Cardiac septum (tissue), 1 donor: Measurements from ENCODE around the gene SLC16A3. TPM values are rescaled to one million over a fixed set of nuclear protein-coding genes. Genes with fewer than 3 reads are reported as not detected.

Experiments used
- DNase-seq: peaks from one replicate; pipeline ENCODE4 v3.0.0-alpha.2; 2020; ENCODE audit warnings: low spot score
- intact Hi-C: fragments of 100-400 bp; cut with DNase I; formaldehyde crosslinking; loops from one replicate; pipeline ENCODE4 v1.14.0; 2022
- total RNA-seq: library from RNA; stranded (reverse); fragmentation: NEBNext Ultra II Directional; extraction: Animal tissue kit (Norgen Biotek cat#: 25700); gene quantifications from one replicate; pipeline ENCODE4 v1.2.1, GENCODE V29; 2021
- donor health status: DM: no; HTN: no; CAD: no.

SLC16A3 gene
- total RNA-seq, 1 donor from 2014 or later, result 20.7 TPM

DNA sequence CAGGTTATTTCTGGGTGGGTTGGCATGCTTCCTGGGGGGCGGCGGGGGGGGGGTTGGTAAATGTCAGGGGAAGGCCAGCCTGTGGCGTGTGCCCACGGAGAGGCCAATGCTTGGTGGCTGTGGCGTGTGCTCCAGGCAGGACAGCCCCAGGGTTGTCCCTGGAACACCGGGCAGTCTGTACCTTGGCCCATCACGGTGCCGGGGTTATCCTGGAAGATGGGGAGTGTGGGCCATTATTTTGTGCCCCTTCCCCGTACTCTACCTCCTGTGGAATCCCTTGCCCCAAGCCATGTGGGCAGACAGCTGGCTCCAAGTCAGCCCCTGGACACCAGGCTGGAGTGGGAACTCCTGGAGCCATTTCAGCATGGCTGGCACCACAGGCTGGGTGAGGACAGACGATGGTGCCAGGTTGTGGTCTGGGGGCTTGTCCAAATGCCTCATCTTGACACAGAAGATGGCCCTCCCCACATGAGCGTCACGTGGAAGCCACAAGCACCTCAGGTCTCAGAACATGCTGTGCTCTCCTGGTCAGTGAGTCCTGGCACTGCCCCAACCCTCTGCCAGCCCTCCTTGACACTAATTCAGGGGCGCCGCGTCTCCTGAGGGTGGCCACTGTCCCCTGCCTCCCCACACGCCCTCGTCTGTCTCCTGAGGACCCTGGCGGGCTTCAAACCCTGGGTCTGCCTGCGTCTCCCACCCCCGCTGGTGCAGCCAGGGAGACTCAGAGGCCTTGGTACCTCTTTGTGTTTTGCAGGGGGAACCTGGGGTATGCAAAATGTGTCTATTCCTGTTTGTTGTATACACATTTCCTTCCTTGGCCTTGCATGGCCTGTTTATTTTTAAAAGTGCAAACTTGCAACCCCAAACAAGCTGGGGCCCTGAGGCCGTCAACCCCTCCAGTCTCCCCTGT is 4.3 kb downstream of the SLC16A3 start:
- intact Hi-C loops, result no loop called here
- no peak for DNase-seq

DNA sequence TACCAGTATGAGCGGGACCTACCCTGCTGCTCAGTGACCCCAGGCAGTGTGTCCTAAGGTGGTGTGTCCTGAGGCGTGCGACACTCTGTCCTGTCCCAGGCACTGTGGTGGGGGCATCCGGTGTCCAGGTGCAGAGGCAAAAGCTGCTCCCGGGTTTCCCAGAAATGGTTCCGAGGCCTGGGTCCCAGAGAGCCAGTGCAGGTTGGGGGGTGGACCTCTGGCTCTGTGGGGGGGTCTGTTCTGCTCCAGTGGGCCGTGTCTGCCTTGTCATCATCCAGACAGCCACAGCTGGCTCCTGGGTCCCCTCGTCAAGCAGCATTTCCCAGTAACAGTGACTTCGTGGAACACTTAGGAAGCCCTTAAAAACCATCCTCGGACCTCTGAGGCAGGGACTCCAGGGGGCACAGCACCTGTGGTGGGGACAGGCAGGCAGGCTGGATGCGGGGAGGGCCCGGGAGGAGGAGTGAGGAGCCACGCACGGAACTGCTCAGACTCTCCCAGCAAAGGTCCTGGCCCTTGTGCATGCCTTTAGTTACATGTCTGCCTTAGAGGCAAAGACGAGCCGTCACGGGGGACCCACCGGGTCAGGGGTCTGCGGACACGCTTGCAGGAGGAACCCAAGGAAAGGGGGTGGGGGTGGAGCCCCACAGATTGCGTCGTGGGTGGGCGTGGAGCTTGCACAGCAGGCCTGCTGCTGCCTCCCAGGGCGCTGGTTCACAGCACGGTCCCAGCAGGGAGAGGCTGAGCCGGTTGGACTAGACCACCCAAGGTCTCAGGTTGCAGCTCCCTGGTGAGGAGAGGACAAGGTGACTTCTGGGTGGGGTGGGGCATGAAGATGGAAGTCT is 5.6 kb downstream of the SLC16A3 start:
- no peak for DNase-seq
- intact Hi-C loops, result loop anchor here (5.0 kb wide), 1 partner anchor 38 kb away; the partner anchor contains the start of gene CSNK1D

GRCh38 chr17:82235056-82235774 is 6.4 kb downstream of the SLC16A3 start:
- DNase-seq, result no peak
- intact Hi-C loops, result loop anchor here (5.0 kb wide), 1 partner anchor 37 kb away; the partner anchor contains the start of gene CSNK1D

- intact Hi-C loops, result loop anchor here (2.0 to 5.0 kb wide), 2 partner anchors 37 to 85 kb away; partner anchors contain the start of gene CSNK1D
- DNase-seq, result no peak
Measured at GRCh38 chr17:82235775-82236141, 6.9 kb downstream of the SLC16A3 start.

GRCh38 chr17:82236142-82236971 is 7.5 kb downstream of the SLC16A3 start:
- DNase-seq, result no peak
- intact Hi-C loops, result loop anchor here (2.0 to 5.0 kb wide), 2 partner anchors 36 to 84 kb away; partner anchors contain the start of gene CSNK1D

DNA sequence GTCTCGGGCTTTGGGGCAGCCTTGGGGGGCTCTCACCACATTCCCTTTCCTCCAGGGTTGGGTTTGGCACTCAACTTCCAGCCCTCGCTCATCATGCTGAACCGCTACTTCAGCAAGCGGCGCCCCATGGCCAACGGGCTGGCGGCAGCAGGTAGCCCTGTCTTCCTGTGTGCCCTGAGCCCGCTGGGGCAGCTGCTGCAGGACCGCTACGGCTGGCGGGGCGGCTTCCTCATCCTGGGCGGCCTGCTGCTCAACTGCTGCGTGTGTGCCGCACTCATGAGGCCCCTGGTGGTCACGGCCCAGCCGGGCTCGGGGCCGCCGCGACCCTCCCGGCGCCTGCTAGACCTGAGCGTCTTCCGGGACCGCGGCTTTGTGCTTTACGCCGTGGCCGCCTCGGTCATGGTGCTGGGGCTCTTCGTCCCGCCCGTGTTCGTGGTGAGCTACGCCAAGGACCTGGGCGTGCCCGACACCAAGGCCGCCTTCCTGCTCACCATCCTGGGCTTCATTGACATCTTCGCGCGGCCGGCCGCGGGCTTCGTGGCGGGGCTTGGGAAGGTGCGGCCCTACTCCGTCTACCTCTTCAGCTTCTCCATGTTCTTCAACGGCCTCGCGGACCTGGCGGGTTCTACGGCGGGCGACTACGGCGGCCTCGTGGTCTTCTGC is 8.4 kb downstream of the SLC16A3 start:
- no peak for DNase-seq
- intact Hi-C loops, result loop anchor here (2.0 to 5.0 kb wide), 2 partner anchors 35 to 84 kb away; partner anchors contain the start of gene CSNK1D

- intact Hi-C loops, result loop anchor here (2.0 to 5.0 kb wide), 2 partner anchors 34 to 83 kb away; partner anchors contain the start of gene CSNK1D
- DNase-seq, result no peak
Measured at GRCh38 chr17:82237746-82238471, 9.1 kb downstream of the SLC16A3 start.

- intact Hi-C loops, result loop anchor here (5.0 kb wide), 1 partner anchor 34 kb away; the partner anchor contains the start of gene CSNK1D
- peak; percentile 91 for DNase-seq
Measured at GRCh38 chr17:82238472-82239201, 9.8 kb downstream of the SLC16A3 start.

DNA sequence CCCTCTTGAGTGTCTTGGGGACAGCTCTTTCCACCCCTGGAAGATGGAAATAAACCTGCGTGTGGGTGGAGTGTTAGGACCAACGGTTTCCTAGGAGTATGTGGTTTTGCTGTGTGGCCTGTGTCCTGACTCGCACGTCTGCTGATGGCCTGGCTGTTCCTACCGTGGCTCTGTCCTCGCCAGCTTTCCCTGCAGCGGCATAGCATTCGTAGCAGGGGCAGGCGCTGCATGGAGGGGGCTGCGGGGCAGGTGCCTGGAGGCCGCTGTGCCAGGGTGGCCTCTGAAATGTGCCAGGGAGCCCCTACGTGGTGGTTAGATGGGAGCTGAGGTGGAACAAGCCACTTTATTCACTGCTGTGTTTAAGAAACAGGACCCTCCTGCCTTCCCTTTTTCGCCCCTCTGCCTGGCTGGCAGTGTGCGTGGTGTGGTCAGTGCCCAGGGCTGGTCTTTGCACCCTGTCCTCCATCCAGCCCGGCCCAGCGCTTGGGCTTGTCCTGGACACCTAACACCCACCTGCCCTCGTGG is 10.6 kb downstream of the SLC16A3 start:
- intact Hi-C loops, result loop anchor here (5.0 kb wide), 1 partner anchor 33 kb away; the partner anchor contains the start of gene CSNK1D
- DNase-seq, result no peak

DNA sequence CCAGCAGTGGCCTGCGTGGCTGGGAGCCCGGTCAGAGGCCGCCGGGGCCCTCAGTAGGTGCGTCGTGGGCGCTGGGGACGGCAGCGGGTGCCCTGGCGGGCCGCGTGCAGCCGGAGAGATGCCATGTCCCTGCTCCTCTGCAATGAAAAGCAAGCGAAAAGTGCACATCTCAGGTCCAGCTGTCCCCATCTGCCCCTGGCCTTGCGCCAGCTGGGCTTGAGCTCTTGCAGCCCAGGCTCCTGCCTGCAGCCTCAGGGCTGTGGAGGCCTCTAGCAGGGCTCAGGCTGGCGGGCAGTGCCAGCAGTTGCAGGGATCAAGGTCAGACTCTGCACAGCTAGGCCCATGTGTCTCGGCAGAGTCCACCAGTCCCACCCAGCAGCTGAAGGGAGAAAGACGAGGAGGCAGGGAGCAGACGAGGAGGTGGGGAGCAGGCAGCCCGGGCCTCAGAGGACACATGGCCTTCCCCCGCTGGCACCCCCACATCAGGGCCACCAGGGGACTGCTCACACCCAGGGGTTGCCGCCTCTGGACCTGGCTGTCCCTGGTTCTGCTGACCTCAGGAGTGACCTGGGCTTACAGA is 11.2 kb downstream of the SLC16A3 start:
- no peak for DNase-seq
- intact Hi-C loops, result loop anchor here (2.0 to 5.0 kb wide), 2 partner anchors 32 to 59 kb away; partner anchors contain the start of gene CSNK1D

DNA sequence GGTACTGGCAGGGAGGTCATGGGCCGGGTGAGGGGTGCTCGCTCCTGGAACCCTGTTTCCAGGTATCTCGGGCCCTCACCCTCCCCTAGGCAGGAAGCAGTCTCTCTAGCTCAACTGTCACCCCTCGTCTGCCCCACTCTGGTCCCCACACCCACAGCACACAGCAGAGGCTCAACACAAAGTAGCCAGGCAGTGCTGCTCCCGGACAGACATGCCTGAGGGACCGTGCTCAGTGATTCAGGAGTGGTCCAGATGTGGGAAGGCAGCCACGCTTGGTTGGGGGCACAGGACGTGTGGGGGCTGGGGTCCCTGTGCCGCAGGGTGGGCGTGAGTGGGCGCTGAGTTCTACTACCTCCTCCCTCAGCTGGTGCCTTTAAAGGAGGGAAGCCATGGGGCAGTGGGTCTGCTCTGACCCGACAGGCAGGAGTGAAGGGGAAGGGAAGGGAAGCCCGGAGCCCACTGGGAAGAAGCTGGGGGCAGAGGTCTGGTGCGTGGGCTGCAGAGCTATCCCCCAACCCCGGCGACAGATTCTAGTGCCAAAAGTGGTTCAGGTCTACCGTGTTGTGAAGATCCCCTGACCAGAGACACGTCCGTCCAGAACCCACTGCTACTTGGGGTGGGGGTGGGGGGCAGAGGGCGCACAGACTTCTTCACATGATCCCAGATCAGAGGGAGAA is 11.8 kb downstream of the SLC16A3 start:
- intact Hi-C loops, result loop anchor here (2.0 kb wide), 1 partner anchor 58 kb away; no protein-coding TSS in a partner anchor
- no peak for DNase-seq

DNA sequence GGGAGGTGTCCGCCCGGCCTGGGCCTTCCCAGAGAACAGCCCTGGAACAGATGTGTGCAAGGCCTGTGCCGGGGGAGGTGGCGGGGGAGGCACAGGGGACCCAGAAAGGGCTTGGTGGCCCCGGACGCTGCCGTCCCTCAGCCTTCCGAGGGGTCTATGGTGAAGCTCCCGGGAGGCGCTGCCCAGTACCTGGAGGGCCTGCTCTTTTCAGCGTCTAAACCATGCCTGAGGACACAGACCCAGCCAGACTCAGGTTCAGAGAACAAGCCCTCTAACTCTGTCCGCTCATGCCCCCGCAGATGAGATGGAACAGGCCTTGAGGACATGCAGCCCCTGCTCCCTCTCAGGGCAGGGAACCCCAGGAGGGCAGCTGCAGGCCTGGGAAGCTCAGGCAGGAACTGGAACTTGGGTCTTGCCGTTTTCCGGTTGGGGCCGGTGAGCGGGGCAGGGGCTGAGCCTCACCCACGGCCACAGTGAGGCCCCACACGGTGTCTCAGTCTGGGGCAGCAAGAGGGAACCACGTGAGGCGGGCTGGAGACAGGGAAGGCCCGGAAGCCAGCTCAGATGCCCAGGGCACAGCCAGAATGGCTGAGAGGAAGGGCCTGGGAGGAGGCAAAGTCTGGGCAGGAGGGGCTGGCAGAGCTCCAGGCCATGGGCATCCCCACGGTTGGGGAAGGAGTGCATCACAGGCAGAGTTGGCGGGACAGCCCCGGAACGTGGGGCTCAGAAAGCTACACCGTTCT is 12.5 kb downstream of the SLC16A3 start:
- intact Hi-C loops, result loop anchor here (2.0 kb wide), 1 partner anchor 57 kb away; no protein-coding TSS in a partner anchor
- DNase-seq, result peak; percentile 91

GRCh38 chr17:82241926-82242697 is 13.3 kb downstream of the SLC16A3 start:
- DNase-seq, result no peak
- intact Hi-C loops, result loop anchor here (2.0 kb wide), 1 partner anchor 57 kb away; no protein-coding TSS in a partner anchor

- DNase-seq, result no peak
- intact Hi-C loops, result no loop called here
Measured at GRCh38 chr17:82242698-82242976, 13.8 kb downstream of the SLC16A3 start.
